ENCODE data around the gene VEZT. TPM values are rescaled to one million over a fixed set of nuclear protein-coding genes. Genes with fewer than 3 reads are reported as not detected.

The VEZT gene
- total and polyA plus RNA-seq, 4 donors: 13.7 to 47.4 (median 22.0) TPM

GRCh38 chr12:95351748-95352147, 134.1 kb downstream of the VEZT start:
- no peak overlapping the region for H3K9ac ChIP-seq (ENCODE audit: low read depth in 1 of 2, low read length in 2 of 2)
- H3K4me1 ChIP-seq (ENCODE audit: control insufficient read depth in 4 of 4, insufficient read depth in 4 of 4, low read length in 3 of 4): no peaks in the 10 kb centered on the region
- H3K4me3 ChIP-seq (ENCODE audit: low read depth in 1 of 3, low read length in 3 of 3): no peak overlapping the region
- WGBS: 76% methylated on average over 6 of the region's 6 CpGs
- no peak overlapping the region for H3K27ac ChIP-seq (ENCODE audit: low read depth in 1 of 2, low read length in 2 of 2)
- no peaks in the 10 kb centered on the region for H3K9me3 ChIP-seq (ENCODE audit: control insufficient read depth in 4 of 4, low read length in 3 of 4)
- TF ChIP-seq CTCF (IDR thresholded peaks at IDR 0.05; ENCODE audit: low read depth, low read length, missing input control) (peak; percentile 17), JUND (IDR thresholded peaks at IDR 0.05) (no peak), RAD21 (IDR thresholded peaks at IDR 0.05) (peak; percentile 62 to 72), NR2F2 (IDR thresholded peaks at IDR 0.05) (no peak), FOXA1 (IDR thresholded peaks at IDR 0.05) (no peak), RXRA (IDR thresholded peaks at IDR 0.05) (no peak), HNF4G (IDR thresholded peaks at IDR 0.05) (no peak), GABPA (IDR thresholded peaks at IDR 0.05 in 1 of 2, conservative IDR thresholded peaks at IDR 0.05 in 1 of 2) (no peak), ZBTB33 (IDR thresholded peaks at IDR 0.05) (no peak), MAX (IDR thresholded peaks at IDR 0.05) (no peak), REST (IDR thresholded peaks at IDR 0.05) (no peak), TAF1 (conservative IDR thresholded peaks at IDR 0.05) (no peak), EGR1 (IDR thresholded peaks at IDR 0.05; ENCODE audit: low read depth in 2 of 2) (no peak), SP1 (IDR thresholded peaks at IDR 0.05) (no peak), YY1 (IDR thresholded peaks at IDR 0.05) (no peak), FOXA2 (IDR thresholded peaks at IDR 0.05) (no peak), HNF4A (conservative IDR thresholded peaks at IDR 0.05) (no peak), ATF3 (IDR thresholded peaks at IDR 0.05) (no peak)
- DNase-seq (ENCODE audit: low spot score): no peak
- H3K27me3 ChIP-seq (ENCODE audit: control insufficient read depth in 4 of 4, insufficient read depth in 4 of 4, low read length in 3 of 4): no peaks in the 10 kb centered on the region
- H3K36me3 ChIP-seq (ENCODE audit: control insufficient read depth in 4 of 4, insufficient read depth in 3 of 4, low read depth in 1 of 4, low read length in 3 of 4): no peaks in the 10 kb centered on the region

Small RNAs within 50 kb of the gene (small RNA-seq; reads per million reads assigned to genes)
- gene MIR331 (6.3 reads per million, percentile 93 among the genes with 10 or more reads in this experiment), gene MIR3685 (not detected), gene RF00019 (not detected), gene RNU6-808P (not detected)

Other genes starting within 250 kb of the VEZT start
- gene NDUFA12, start 214.1 kb upstream of the VEZT start, total RNA-seq: 10 to 100 TPM; 34.8 to 45.3 TPM
- gene NDUFA12, start 214.1 kb upstream of the VEZT start, polyA plus RNA-seq: 10 to 100 TPM; 69.6 to 91.8 TPM
- 10 to 100 TPM; 16.9 to 25.0 TPM for gene NR2C1, start 144.2 kb upstream of the VEZT start, total RNA-seq
- gene NR2C1, start 144.2 kb upstream of the VEZT start, polyA plus RNA-seq: 10 to 100 TPM in 1 of 2 donors, 1 to 10 TPM in 1; 8.3 to 32.0 TPM
- 1 to 10 TPM; 2.9 to 6.9 TPM for gene FGD6, start 340 bp upstream of the VEZT start, total RNA-seq
- gene FGD6, start 340 bp upstream of the VEZT start, polyA plus RNA-seq: 1 to 10 TPM in 1 of 2 donors, under 1 TPM in 1; 0.54 to 1.8 TPM

All from liver (tissue), 10 donors.